ENCODE data around the gene NTPCR. TPM values are rescaled to one million over a fixed set of nuclear protein-coding genes. Genes with fewer than 3 reads are reported as not detected.

NTPCR gene
- total and polyA plus RNA-seq, 9 donors: 17.5 to 46.5 (median 37.6) TPM

GRCh38 chr1:232983375-232983774, 33.0 kb downstream of the NTPCR start:
- intact Hi-C loops (cut with DNase I): no loop called here
- Histone ChIP-seq H3K4me1 (ENCODE audit: insufficient read depth) (no peaks in the 10 kb centered on the region), H3K27me3 (no peaks in the 10 kb centered on the region), H3K4me3 (no peak overlapping the region), H3K27ac (no peak overlapping the region), H3K36me3 (no peaks in the 10 kb centered on the region), H3K9me3 (no peaks in the 10 kb centered on the region)
- TF ChIP-seq EP300 (IDR thresholded peaks at IDR 0.05) (no peak), POLR2A (IDR thresholded peaks at IDR 0.05) (no peak)
- TF ChIP-seq, protein P1, sequence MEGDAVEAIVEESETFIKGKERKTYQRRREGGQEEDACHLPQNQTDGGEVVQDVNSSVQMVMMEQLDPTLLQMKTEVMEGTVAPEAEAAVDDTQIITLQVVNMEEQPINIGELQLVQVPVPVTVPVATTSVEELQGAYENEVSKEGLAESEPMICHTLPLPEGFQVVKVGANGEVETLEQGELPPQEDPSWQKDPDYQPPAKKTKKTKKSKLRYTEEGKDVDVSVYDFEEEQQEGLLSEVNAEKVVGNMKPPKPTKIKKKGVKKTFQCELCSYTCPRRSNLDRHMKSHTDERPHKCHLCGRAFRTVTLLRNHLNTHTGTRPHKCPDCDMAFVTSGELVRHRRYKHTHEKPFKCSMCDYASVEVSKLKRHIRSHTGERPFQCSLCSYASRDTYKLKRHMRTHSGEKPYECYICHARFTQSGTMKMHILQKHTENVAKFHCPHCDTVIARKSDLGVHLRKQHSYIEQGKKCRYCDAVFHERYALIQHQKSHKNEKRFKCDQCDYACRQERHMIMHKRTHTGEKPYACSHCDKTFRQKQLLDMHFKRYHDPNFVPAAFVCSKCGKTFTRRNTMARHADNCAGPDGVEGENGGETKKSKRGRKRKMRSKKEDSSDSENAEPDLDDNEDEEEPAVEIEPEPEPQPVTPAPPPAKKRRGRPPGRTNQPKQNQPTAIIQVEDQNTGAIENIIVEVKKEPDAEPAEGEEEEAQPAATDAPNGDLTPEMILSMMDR (IDR thresholded peaks at IDR 0.05): no peak
- 94 to 96% (median 94%) methylated on average over 14 of the region's 14 CpGs for WGBS, 3 donors
- no peak for DNase-seq

GRCh38 chr1:232983817-232984567, 33.6 kb downstream of the NTPCR start:
- Histone ChIP-seq H3K4me1 (ENCODE audit: insufficient read depth) (no peaks in the 10 kb centered on the region), H3K9me3 (no peaks in the 10 kb centered on the region), H3K27ac (no peak overlapping the region), H3K27me3 (no peaks in the 10 kb centered on the region), H3K36me3 (no peaks in the 10 kb centered on the region), H3K4me3 (no peak overlapping the region)
- intact Hi-C loops (cut with DNase I): no loop called here
- TF ChIP-seq, protein P1 (IDR thresholded peaks at IDR 0.05): no peak
- TF ChIP-seq POLR2A (IDR thresholded peaks at IDR 0.05) (no peak), EP300 (IDR thresholded peaks at IDR 0.05) (no peak)
- WGBS, 3 donors: 88 to 91% (median 89%) methylated on average over 25 of the region's 25 CpGs
- no peak for DNase-seq

DNA sequence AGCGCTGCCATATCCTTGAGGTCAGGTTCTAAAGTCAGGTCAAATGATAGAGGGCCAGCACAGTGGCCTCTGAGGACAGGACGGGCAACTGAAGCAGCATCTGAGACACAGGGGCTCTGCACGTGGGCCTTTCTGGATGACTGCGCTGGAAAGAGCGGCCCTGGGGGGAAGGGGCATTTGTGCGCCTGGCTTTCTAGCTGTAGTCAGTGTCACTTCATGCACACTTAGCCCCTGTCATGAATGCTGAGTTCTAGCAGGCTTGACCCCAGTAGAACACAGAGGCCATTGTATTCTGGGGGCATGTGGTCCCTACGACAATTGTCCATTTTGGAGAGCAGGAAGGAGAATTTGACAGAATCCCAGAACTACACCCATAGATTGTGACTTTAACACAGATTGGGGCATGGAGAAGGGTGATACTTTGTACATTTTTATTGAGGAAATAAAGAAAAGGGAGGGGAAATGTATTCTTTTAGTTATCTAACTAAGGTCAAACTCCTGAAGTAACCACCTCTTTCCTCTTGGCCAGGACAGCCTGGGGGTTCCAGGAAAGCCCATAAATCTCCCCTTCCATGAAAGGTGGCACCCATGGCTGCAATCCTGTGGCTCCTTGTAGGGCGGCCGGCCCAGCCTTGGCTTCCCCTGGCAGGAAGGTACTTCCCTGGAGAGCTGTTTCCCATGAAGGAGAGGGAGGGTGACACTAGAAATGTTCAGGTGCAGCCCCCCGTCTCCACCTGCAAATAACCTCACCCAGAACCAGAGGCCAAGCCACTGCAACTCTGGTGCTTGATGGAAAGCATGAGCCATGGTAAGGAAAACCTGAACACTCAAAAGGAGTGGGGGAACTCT, 34.4 kb downstream of the NTPCR start:
- H3K27ac ChIP-seq: no peak overlapping the region
- H3K4me1 ChIP-seq (ENCODE audit: insufficient read depth): no peaks in the 10 kb centered on the region
- TF ChIP-seq POLR2A (IDR thresholded peaks at IDR 0.05) (no peak), EP300 (IDR thresholded peaks at IDR 0.05) (no peak)
- TF ChIP-seq, protein P1 (IDR thresholded peaks at IDR 0.05): no peak
- no peaks in the 10 kb centered on the region for H3K36me3 ChIP-seq
- no peak for DNase-seq
- H3K27me3 ChIP-seq: no peaks in the 10 kb centered on the region
- H3K9me3 ChIP-seq: no peaks in the 10 kb centered on the region
- 94 to 98% (median 96%) methylated on average over 10 of the region's 10 CpGs for WGBS, 3 donors
- no peak overlapping the region for H3K4me3 ChIP-seq
- intact Hi-C loops (cut with DNase I): no loop called here

DNA sequence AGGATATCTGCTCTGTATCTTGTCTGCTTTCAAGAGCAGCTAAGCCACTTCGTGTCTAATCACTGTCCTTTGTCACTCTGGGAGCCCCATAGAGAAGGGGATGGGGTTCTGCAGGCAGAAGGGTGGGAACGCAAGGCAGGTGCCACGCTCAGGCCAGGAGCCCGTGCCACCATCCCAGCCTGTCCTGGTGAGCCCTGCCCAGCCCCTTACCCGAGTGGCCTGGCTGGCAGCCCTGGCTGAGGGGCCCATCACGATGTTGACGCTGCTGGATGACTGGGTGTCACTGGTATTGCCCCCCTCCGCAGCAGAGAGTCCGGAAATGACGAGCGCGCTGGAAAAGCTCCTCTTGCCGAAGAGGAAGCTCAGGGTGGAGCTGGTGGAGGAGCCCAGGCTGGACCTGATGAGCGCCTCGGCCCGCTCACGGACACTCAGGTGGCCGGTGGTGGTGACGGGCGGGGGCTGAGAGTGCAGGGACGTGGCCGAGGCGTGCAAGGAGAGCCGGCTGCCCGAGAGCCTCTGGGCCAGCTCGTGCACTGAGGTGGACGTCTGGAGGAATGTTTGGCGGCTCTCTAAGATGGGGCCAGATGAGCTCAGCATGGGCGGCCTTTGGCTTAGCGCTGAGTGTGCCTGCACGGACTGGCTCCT, 35.6 kb downstream of the NTPCR start:
- Histone ChIP-seq H3K9me3 (no peaks in the 10 kb centered on the region), H3K27me3 (no peaks in the 10 kb centered on the region), H3K4me1 (ENCODE audit: insufficient read depth) (no peaks in the 10 kb centered on the region), H3K4me3 (no peak overlapping the region), H3K27ac (no peak overlapping the region), H3K36me3 (no peaks in the 10 kb centered on the region)
- WGBS, 3 donors: 92 to 93% (median 92%) methylated on average over 31 of the region's 31 CpGs
- TF ChIP-seq, protein P1 (IDR thresholded peaks at IDR 0.05): no peak
- TF ChIP-seq EP300 (IDR thresholded peaks at IDR 0.05) (no peak), POLR2A (IDR thresholded peaks at IDR 0.05) (no peak)
- no peak for DNase-seq
- intact Hi-C loops (cut with DNase I): no loop called here
